NCI-H2107 treated with DMSO at 0.1 percent for 48 hours (cell line): ENCODE measurements around the gene PGS1.

ENCODE experiments used
- DNase-seq: peaks from one replicate; lab custom pipeline; 2025; ENCODE audit not compliant: unreplicated experiment; lab: John Stamatoyannopoulos, UW

Gene PGS1

GRCh38 chr17:78423961-78424675 lies 45.7 kb downstream of the PGS1 start:
- DNase-seq, result no peak

- DNase-seq, result no peak
Observed at GRCh38 chr17:78425429-78425828, 47.0 kb downstream of the PGS1 start.

- DNase-seq, result no peak
Observed at GRCh38 chr17:78426293-78426879, 47.9 kb downstream of the PGS1 start.

GRCh38 chr17:78427140-78427539 lies 48.7 kb downstream of the PGS1 start:
- DNase-seq, result no peak

GRCh38 chr17:78428025-78428575 lies 49.7 kb downstream of the PGS1 start:
- no peak for DNase-seq

GRCh38 chr17:78428836-78429617 lies 50.6 kb downstream of the PGS1 start:
- DNase-seq, result no peak

- no peak for DNase-seq
Observed at GRCh38 chr17:78429618-78429995, 51.2 kb downstream of the PGS1 start.

- DNase-seq, result no peak
Observed at GRCh38 chr17:78430892-78431691, 52.6 kb downstream of the PGS1 start.

GRCh38 chr17:78431692-78431958 lies 53.2 kb downstream of the PGS1 start:
- DNase-seq, result no peak

GRCh38 chr17:78432226-78433012 lies 54.0 kb downstream of the PGS1 start:
- DNase-seq, result no peak

- DNase-seq, result no peak
Observed at GRCh38 chr17:78433013-78433727, 54.7 kb downstream of the PGS1 start.

- DNase-seq, result no peak
Observed at GRCh38 chr17:78433780-78434335, 55.4 kb downstream of the PGS1 start.

- DNase-seq, result no peak
Observed at GRCh38 chr17:78434455-78435329, 56.2 kb downstream of the PGS1 start.

GRCh38 chr17:78435330-78436005 lies 57.0 kb downstream of the PGS1 start:
- no peak for DNase-seq

- DNase-seq, result no peak
Observed at GRCh38 chr17:78437508-78438169, 59.2 kb downstream of the PGS1 start.

GRCh38 chr17:78438271-78438691 lies 59.8 kb downstream of the PGS1 start:
- DNase-seq, result no peak

- DNase-seq, result no peak
Observed at GRCh38 chr17:78438694-78439325, 60.4 kb downstream of the PGS1 start.
